Transverse colon (tissue), 4 donors: ENCODE measurements around the gene SLC35G1.

Source experiments
- CTCF ChIP-seq, 5 experiments: fragments of 200-600 bp in 3 of 5; fragments of 450-650 bp in 2 of 5; sonication (generic) in 3 of 5; IDR thresholded peaks; 1 replicate in 2 of 5; 2 replicates in 3 of 5; pipeline ENCODE4 v1.5.1; 2016 to 2017; ENCODE audit warnings: antibody characterized with exemption in 5 of 5, inconsistent platforms in 3 of 5, mild to moderate bottlenecking in 2 of 5, moderate library complexity in 1 of 5
- EP300 ChIP-seq: sonication (generic); formaldehyde crosslinking; IDR thresholded peaks from one replicate; pipeline ENCODE4 v1.6.1; 2017; ENCODE audit warnings: antibody characterized with exemption, low read depth
- POLR2A ChIP-seq: fragments of 450-650 bp; IDR thresholded peaks from one replicate; pipeline ENCODE4 v1.6.1; 2016; ENCODE audit warnings: antibody characterized with exemption, mild to moderate bottlenecking, moderate library complexity
- POLR2AphosphoS5 ChIP-seq, 3 donors: sonication (generic); formaldehyde crosslinking; IDR thresholded peaks; one replicate each; pipeline ENCODE4 v1.6.1; 2016; ENCODE audit warnings: antibody characterized with exemption in 3 of 3

- TF ChIP-seq CTCF (IDR thresholded peaks at IDR 0.05): no peak
- no peak for TF ChIP-seq POLR2A
- no peak for TF ChIP-seq POLR2AphosphoS5 (IDR thresholded peaks at IDR 0.05)
- no peak for TF ChIP-seq EP300
Measured at GRCh38 chr10:93871671-93872204, 22.0 kb upstream of the SLC35G1 start.
